ENCODE results near the gene WARS2. TPM values are rescaled to one million over a fixed set of nuclear protein-coding genes. Genes with fewer than 3 reads are reported as not detected.
"Not testable (repeated sequence)": the region's sequence is repeated elsewhere in the genome, so short reads cannot be mapped to it uniquely, and the experiment has no call there.

Gene WARS2
- polyA plus RNA-seq, 2 of the 4 experiments (the other 2 are of a cell fraction) = 5.9 to 7.9 TPM

DNA sequence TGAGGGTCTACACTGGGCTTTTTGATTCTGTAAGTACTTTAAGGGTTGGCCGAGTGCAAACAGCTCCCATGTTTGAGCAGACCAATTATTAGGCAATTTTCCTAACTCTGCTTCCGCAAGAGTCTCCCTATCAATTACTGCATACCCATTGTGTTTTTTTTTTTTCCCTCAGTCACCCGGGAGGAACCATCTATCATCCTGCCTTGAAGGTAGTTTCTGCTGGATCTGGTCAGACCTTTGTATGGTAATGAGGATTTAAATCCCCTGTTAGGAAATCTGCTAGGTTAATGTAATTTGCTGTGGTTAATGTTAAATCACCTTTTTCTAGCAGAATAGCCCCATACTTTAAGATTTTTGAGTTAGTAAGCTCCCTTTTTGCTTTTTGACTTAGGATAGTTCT lies 40.8 kb upstream of the WARS2 start:
- POLR2A ChIA-PET = no interaction called here
- ATAC-seq (no peak), FAIRE-seq (no peak), DNase-seq (ENCODE audit: low read depth in 1 of 2, low spot score in 1 of 2) (no peak)
- 92% methylated on average over 3 of the region's 3 CpGs for WGBS (ENCODE audit: missing lambda C conversion rate)
- Histone ChIP-seq H3K4me3 (no peak overlapping the region), H3K4me2 (no peak overlapping the region), H3K27ac (no peak overlapping the region), H3K9me3 (no peaks in the 10 kb centered on the region), H3K4me1 (no peaks in the 10 kb centered on the region)
- CTCF ChIA-PET = no interaction called here
- TF ChIP-seq NR3C1 (IDR thresholded peaks at IDR 0.05) = no peak
- TF ChIP-seq ZFP36 (IDR thresholded peaks at IDR 0.05; ENCODE audit: borderline replicate concordance, partially characterized antibody) = no peak
- TF ChIP-seq ESRRA (IDR thresholded peaks at IDR 0.05; ENCODE audit: borderline replicate concordance, low read length) = no peak
- TF ChIP-seq CBX2 (IDR thresholded peaks at IDR 0.05; ENCODE audit: borderline replicate concordance, low read depth) = no peak
- TF ChIP-seq POLR2AphosphoS2 (conservative IDR thresholded peaks at IDR 0.05; ENCODE audit: low read length) = no peak
- no peak for TF ChIP-seq FOSL2 (IDR thresholded peaks at IDR 0.05)
- TF ChIP-seq FOSL2 (CRISPR knock-in tag; IDR thresholded peaks at IDR 0.05) = no peak

DNA sequence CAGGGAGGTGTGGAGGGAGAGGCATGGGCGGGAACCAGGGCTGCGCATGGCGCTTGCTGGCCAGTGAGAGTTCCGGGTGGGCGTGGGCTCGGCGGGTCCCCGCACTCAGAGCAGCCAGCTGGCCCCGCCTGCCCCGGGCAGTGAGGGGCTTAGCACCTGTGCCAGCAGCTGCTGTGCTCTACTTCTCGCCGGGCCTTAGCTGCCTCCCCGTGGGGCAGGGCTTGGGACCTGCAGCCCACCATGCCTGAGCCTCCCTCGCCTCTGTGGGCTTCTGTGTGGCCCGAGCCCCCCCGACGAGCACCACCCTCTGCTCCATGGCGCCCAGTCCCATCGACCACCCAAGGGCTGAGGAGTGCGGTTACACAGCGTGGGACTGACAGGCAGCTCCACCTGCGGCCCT lies 38.6 kb upstream of the WARS2 start:
- 91% methylated on average over 11 of the region's 22 CpGs for WGBS (ENCODE audit: missing lambda C conversion rate)
- H3K27ac ChIP-seq = no peak overlapping the region
- POLR2A ChIA-PET = no interaction called here
- H3K9me3 ChIP-seq = no peaks in the 10 kb centered on the region
- no peak overlapping the region for H3K4me2 ChIP-seq
- TF ChIP-seq ESRRA (IDR thresholded peaks at IDR 0.05; ENCODE audit: borderline replicate concordance, low read length) (no peak), HEYL (CRISPR knock-in tag; IDR thresholded peaks at IDR 0.05) (no peak), ZFP36 (IDR thresholded peaks at IDR 0.05; ENCODE audit: borderline replicate concordance, partially characterized antibody) (no peak), JUN (IDR thresholded peaks at IDR 0.05) (no peak), RCOR1 (IDR thresholded peaks at IDR 0.05; ENCODE audit: low read depth, low read length) (no peak), RNF2 (IDR thresholded peaks at IDR 0.05; ENCODE audit: borderline replicate concordance, low read depth) (no peak), NR3C1 (IDR thresholded peaks at IDR 0.05) (no peak), CBX2 (IDR thresholded peaks at IDR 0.05; ENCODE audit: borderline replicate concordance, low read depth) (no peak), PHF8 (IDR thresholded peaks at IDR 0.05; ENCODE audit: borderline replicate concordance, low read depth) (no peak), GATA3 (IDR thresholded peaks at IDR 0.05; ENCODE audit: borderline replicate concordance) (no peak), ZSCAN20 (CRISPR knock-in tag; IDR thresholded peaks at IDR 0.05) (no peak), BHLHE40 (IDR thresholded peaks at IDR 0.05; ENCODE audit: low read depth, low read length) (no peak), CHD2 (IDR thresholded peaks at IDR 0.05; ENCODE audit: low read length, partially characterized antibody) (no peak), EHMT2 (IDR thresholded peaks at IDR 0.05; ENCODE audit: low read depth) (no peak)
- TF ChIP-seq, protein P1, sequence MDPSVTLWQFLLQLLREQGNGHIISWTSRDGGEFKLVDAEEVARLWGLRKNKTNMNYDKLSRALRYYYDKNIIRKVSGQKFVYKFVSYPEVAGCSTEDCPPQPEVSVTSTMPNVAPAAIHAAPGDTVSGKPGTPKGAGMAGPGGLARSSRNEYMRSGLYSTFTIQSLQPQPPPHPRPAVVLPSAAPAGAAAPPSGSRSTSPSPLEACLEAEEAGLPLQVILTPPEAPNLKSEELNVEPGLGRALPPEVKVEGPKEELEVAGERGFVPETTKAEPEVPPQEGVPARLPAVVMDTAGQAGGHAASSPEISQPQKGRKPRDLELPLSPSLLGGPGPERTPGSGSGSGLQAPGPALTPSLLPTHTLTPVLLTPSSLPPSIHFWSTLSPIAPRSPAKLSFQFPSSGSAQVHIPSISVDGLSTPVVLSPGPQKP (IDR thresholded peaks at IDR 0.05; ENCODE audit: low read depth, low read length) = no peak
- TF ChIP-seq, protein P2, sequence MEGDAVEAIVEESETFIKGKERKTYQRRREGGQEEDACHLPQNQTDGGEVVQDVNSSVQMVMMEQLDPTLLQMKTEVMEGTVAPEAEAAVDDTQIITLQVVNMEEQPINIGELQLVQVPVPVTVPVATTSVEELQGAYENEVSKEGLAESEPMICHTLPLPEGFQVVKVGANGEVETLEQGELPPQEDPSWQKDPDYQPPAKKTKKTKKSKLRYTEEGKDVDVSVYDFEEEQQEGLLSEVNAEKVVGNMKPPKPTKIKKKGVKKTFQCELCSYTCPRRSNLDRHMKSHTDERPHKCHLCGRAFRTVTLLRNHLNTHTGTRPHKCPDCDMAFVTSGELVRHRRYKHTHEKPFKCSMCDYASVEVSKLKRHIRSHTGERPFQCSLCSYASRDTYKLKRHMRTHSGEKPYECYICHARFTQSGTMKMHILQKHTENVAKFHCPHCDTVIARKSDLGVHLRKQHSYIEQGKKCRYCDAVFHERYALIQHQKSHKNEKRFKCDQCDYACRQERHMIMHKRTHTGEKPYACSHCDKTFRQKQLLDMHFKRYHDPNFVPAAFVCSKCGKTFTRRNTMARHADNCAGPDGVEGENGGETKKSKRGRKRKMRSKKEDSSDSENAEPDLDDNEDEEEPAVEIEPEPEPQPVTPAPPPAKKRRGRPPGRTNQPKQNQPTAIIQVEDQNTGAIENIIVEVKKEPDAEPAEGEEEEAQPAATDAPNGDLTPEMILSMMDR (IDR thresholded peaks at IDR 0.05) = no peak
- TF ChIP-seq, protein P3, sequence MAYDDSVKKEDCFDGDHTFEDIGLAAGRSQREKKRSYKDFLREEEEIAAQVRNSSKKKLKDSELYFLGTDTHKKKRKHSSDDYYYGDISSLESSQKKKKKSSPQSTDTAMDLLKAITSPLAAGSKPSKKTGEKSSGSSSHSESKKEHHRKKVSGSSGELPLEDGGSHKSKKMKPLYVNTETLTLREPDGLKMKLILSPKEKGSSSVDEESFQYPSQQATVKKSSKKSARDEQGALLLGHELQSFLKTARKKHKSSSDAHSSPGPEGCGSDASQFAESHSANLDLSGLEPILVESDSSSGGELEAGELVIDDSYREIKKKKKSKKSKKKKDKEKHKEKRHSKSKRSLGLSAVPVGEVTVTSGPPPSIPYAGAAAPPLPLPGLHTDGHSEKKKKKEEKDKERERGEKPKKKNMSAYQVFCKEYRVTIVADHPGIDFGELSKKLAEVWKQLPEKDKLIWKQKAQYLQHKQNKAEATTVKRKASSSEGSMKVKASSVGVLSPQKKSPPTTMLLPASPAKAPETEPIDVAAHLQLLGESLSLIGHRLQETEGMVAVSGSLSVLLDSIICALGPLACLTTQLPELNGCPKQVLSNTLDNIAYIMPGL (CRISPR knock-in tag; IDR thresholded peaks at IDR 0.05; ENCODE audit: borderline replicate concordance) = no peak
- TF ChIP-seq, protein P4, sequence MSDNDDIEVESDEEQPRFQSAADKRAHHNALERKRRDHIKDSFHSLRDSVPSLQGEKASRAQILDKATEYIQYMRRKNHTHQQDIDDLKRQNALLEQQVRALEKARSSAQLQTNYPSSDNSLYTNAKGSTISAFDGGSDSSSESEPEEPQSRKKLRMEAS (IDR thresholded peaks at IDR 0.05) = no peak
- DNase-seq (ENCODE audit: low read depth in 1 of 2, low spot score in 1 of 2) = no peak
- H3K4me3 ChIP-seq = no peak overlapping the region
- ATAC-seq = no peak
- CTCF ChIA-PET = interaction anchor here (1.4 kb wide), 1 partner anchor 96 kb away, joined by 6 read pairs; no protein-coding TSS in a partner anchor
- H3K4me1 ChIP-seq = no peaks in the 10 kb centered on the region
- no peak for FAIRE-seq

DNA sequence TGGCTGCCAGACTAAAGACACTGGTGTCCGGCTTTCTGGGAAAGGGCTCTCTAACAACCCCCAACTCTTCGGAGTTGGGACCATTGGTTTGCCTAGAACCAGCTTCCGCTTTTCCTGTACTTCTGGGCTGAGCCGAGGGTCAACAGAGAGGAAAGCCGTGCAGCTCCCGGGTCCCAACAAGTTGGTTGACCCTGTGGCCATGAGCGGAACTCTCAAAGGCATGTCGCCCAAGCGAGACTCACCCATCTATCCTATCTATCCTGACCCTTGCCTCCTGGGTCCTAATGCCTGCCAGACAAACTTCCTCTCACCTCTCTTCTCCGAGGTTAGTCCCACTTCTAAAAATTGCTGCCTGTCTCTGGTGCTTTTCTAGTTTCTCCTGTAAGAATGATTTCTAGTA lies 32.5 kb upstream of the WARS2 start:
- CTCF ChIA-PET; H3K27ac ChIP-seq; H3K4me3 ChIP-seq; H3K9me3 ChIP-seq; H3K4me2 ChIP-seq; POLR2A ChIA-PET; DNase-seq (ENCODE audit: low read depth in 1 of 2, low spot score in 1 of 2); H3K4me1 ChIP-seq; ATAC-seq; FAIRE-seq: not testable (repeated sequence)
- WGBS (ENCODE audit: missing lambda C conversion rate) = 85% methylated on average over 10 of the region's 10 CpGs

DNA sequence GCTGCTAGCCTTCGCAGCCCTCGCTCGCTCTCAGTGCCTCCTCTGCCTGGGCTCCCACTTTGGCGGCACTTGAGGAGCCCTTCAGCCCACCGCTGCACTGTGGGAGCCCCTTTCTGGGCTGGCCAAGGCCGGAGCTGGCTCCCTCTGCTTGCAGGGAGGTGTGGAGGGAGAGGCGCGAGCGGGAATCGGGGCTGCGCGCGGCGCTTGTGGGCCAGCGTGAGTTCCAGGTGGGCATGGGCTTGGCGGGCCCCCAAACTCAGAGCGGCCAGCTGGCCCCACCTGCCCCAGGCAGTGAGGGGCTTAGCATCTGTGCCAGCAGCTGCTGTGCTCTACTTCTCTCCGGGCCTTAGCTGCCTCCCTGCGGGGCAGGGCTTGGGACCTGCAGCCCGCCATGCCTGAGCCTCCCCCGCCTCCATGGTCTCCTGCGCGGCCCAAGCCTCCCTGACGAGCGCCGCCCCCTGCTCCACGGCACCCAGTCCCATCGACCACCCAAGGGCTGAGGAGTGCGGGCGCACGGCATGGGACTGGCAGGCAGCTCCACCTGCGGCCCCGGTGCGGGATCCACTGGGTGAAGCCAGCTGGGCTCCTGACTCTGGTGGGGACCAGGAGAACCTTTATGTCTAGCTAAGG lies 31.0 kb upstream of the WARS2 start:
- FAIRE-seq; H3K27ac ChIP-seq; H3K9me3 ChIP-seq; DNase-seq (ENCODE audit: low read depth in 1 of 2, low spot score in 1 of 2); ATAC-seq; H3K4me1 ChIP-seq; POLR2A ChIA-PET; CTCF ChIA-PET; H3K4me3 ChIP-seq; H3K4me2 ChIP-seq: not testable (repeated sequence)
- WGBS (ENCODE audit: missing lambda C conversion rate) = no CpG with 5 or more reads among the region's 34 CpGs
